ENCODE measurements around the gene CMIP.
A peak's percentile ranks its signal among the peaks of the same experiment; 100 is the strongest.

The CMIP gene

GRCh38 chr16:81416749-81417148 lies 27.9 kb upstream of the CMIP start:
- WGBS = 89% methylated on average over 8 of the region's 8 CpGs

GRCh38 chr16:81417210-81417609 lies 27.4 kb upstream of the CMIP start:
- peaks cover 0 to 12% of the 10 kb centered on the region in 2 experiments for H3K27me3 ChIP-seq (ENCODE audit: control insufficient read depth in 1 of 2, insufficient read depth in 1 of 2, low read length in 2 of 2)
- no peaks in the 10 kb centered on the region for H3K79me1 ChIP-seq (replicated peaks; ENCODE audit: low read length, poor library complexity, severe bottlenecking)
- no peak overlapping the region for H3K27ac ChIP-seq (ENCODE audit: low read length, poor library complexity, severe bottlenecking)
- DNase-seq = no peak
- H3K18ac ChIP-seq (ENCODE audit: low read depth in 1 of 2, low read length in 2 of 2) = no peak overlapping the region
- no peak overlapping the region for H3K9ac ChIP-seq (ENCODE audit: low read length)
- H3K23ac ChIP-seq (ENCODE audit: low read length in 2 of 2) = no peak overlapping the region
- peak overlapping the region; percentile 40 for H2AK5ac ChIP-seq (ENCODE audit: low read length, severe bottlenecking)
- no peak overlapping the region for H3K4me2 ChIP-seq (ENCODE audit: low read length, poor library complexity, severe bottlenecking)
- no peak overlapping the region for H2AFZ ChIP-seq (ENCODE audit: low read depth, low read length)
- peaks cover 5% of the 10 kb centered on the region for H3K4me1 ChIP-seq (ENCODE audit: control insufficient read depth, insufficient read depth, low read depth, low read length)
- H3K14ac ChIP-seq (ENCODE audit: low read length in 2 of 2) = no peak overlapping the region
- no peak overlapping the region for H2BK120ac ChIP-seq (ENCODE audit: low read depth, low read length)
- H3K4me3 ChIP-seq (ENCODE audit: insufficient read depth in 1 of 2, low read depth in 1 of 2, low read length in 2 of 2) = no peak overlapping the region
- H2BK12ac ChIP-seq (ENCODE audit: low read length in 2 of 2) = no peak overlapping the region
- H4K8ac ChIP-seq (ENCODE audit: low read length) = peak overlapping the region; percentile 59
- no peak overlapping the region for H2BK5ac ChIP-seq (ENCODE audit: low read depth, low read length, poor library complexity, severe bottlenecking)
- 89% methylated on average over 5 of the region's 5 CpGs for WGBS
- peaks cover 6% of the 10 kb centered on the region for H3K9me3 ChIP-seq (ENCODE audit: control insufficient read depth, low read length)
- no peak overlapping the region for H3K4ac ChIP-seq (ENCODE audit: low read depth in 1 of 2, low read length in 2 of 2)
- no peak overlapping the region for H2BK15ac ChIP-seq (ENCODE audit: low read depth, poor library complexity, severe bottlenecking)
- H4K91ac ChIP-seq (ENCODE audit: low read length) = no peak overlapping the region
- H3K36me3 ChIP-seq (ENCODE audit: control insufficient read depth in 1 of 2, insufficient read depth in 2 of 2, low read depth in 1 of 2, low read length in 2 of 2) = no peaks in the 10 kb centered on the region

More at GRCh38 chr16:81416749-81417148, 27.9 kb upstream of the CMIP start:
- Histone ChIP-seq H3K4me3 (ENCODE audit: insufficient read depth in 1 of 2, low read depth in 1 of 2, low read length in 2 of 2) (no peak overlapping the region), H3K4me2 (ENCODE audit: low read length, poor library complexity, severe bottlenecking) (no peak overlapping the region), H2AFZ (ENCODE audit: low read depth, low read length) (no peak overlapping the region), H2BK12ac (ENCODE audit: low read length in 2 of 2) (no peak overlapping the region), H3K79me1 (replicated peaks; ENCODE audit: low read length, poor library complexity, severe bottlenecking) (no peaks in the 10 kb centered on the region), H2BK15ac (ENCODE audit: low read depth, poor library complexity, severe bottlenecking) (no peak overlapping the region), H4K91ac (ENCODE audit: low read length) (no peak overlapping the region), H2BK120ac (ENCODE audit: low read depth, low read length) (no peak overlapping the region), H3K9me3 (ENCODE audit: control insufficient read depth, low read length) (peaks cover 3% of the 10 kb centered on the region), H3K9ac (ENCODE audit: low read length) (no peak overlapping the region), H2AK5ac (ENCODE audit: low read length, severe bottlenecking) (no peak overlapping the region), H3K27me3 (ENCODE audit: control insufficient read depth in 1 of 2, insufficient read depth in 1 of 2, low read length in 2 of 2) (peaks cover 0 to 16% of the 10 kb centered on the region in 2 experiments), H3K4me1 (ENCODE audit: control insufficient read depth, insufficient read depth, low read depth, low read length) (peaks cover 6% of the 10 kb centered on the region), H3K36me3 (ENCODE audit: control insufficient read depth in 1 of 2, insufficient read depth in 2 of 2, low read depth in 1 of 2, low read length in 2 of 2) (no peaks in the 10 kb centered on the region), H4K8ac (ENCODE audit: low read length) (peak overlapping the region; percentile 59), H3K14ac (ENCODE audit: low read length in 2 of 2) (no peak overlapping the region), H3K23ac (ENCODE audit: low read length in 2 of 2) (no peak overlapping the region), H2BK5ac (ENCODE audit: low read depth, low read length, poor library complexity, severe bottlenecking) (no peak overlapping the region), H3K18ac (ENCODE audit: low read depth in 1 of 2, low read length in 2 of 2) (no peak overlapping the region), H3K27ac (ENCODE audit: low read length, poor library complexity, severe bottlenecking) (no peak overlapping the region), H3K4ac (ENCODE audit: low read depth in 1 of 2, low read length in 2 of 2) (no peak overlapping the region)
- DNase-seq = no peak

DNA sequence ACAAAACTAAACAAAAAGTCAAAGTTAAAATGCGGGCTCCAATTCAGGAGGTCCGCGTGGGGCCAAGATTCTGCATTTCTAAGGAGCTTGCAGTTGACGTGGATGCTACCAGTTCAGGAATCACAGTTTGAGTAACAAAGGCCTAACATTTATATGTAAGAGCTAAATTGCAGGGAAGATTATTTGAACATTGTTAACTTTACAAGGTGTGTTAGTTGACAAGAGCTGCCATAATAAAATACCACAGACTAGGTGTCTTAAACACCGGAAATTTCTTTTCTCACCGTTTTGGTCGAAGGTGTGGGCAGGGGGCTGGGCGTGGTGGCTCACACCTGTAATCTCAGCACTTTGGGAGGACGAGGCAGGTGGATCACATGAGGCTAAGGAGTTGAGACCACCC lies 24.8 kb upstream of the CMIP start:
- Histone ChIP-seq H2BK5ac (ENCODE audit: low read depth, low read length, poor library complexity, severe bottlenecking) (no peak overlapping the region), H2BK15ac (ENCODE audit: low read depth, poor library complexity, severe bottlenecking) (no peak overlapping the region), H3K9me3 (ENCODE audit: control insufficient read depth, low read length) (peaks cover 6% of the 10 kb centered on the region), H3K27ac (ENCODE audit: low read length, poor library complexity, severe bottlenecking) (no peak overlapping the region), H3K23ac (ENCODE audit: low read length in 2 of 2) (no peak overlapping the region), H3K4me1 (ENCODE audit: control insufficient read depth, insufficient read depth, low read depth, low read length) (peaks cover 3% of the 10 kb centered on the region), H3K27me3 (ENCODE audit: control insufficient read depth in 1 of 2, insufficient read depth in 1 of 2, low read length in 2 of 2) (no peaks in the 10 kb centered on the region), H3K36me3 (ENCODE audit: control insufficient read depth in 1 of 2, insufficient read depth in 2 of 2, low read depth in 1 of 2, low read length in 2 of 2) (no peaks in the 10 kb centered on the region), H3K79me1 (replicated peaks; ENCODE audit: low read length, poor library complexity, severe bottlenecking) (no peaks in the 10 kb centered on the region), H2BK120ac (ENCODE audit: low read depth, low read length) (no peak overlapping the region), H3K9ac (ENCODE audit: low read length) (no peak overlapping the region), H3K4me2 (ENCODE audit: low read length, poor library complexity, severe bottlenecking) (no peak overlapping the region), H3K14ac (ENCODE audit: low read length in 2 of 2) (no peak overlapping the region), H2AFZ (ENCODE audit: low read depth, low read length) (no peak overlapping the region), H3K4me3 (ENCODE audit: insufficient read depth in 1 of 2, low read depth in 1 of 2, low read length in 2 of 2) (no peak overlapping the region), H2AK5ac (ENCODE audit: low read length, severe bottlenecking) (no peak overlapping the region), H2BK12ac (ENCODE audit: low read length in 2 of 2) (no peak overlapping the region), H3K18ac (ENCODE audit: low read depth in 1 of 2, low read length in 2 of 2) (no peak overlapping the region), H4K91ac (ENCODE audit: low read length) (no peak overlapping the region), H4K8ac (ENCODE audit: low read length) (no peak overlapping the region), H3K4ac (ENCODE audit: low read depth in 1 of 2, low read length in 2 of 2) (no peak overlapping the region)
- WGBS = 94% methylated on average over 9 of the region's 9 CpGs
- DNase-seq = no peak

DNA sequence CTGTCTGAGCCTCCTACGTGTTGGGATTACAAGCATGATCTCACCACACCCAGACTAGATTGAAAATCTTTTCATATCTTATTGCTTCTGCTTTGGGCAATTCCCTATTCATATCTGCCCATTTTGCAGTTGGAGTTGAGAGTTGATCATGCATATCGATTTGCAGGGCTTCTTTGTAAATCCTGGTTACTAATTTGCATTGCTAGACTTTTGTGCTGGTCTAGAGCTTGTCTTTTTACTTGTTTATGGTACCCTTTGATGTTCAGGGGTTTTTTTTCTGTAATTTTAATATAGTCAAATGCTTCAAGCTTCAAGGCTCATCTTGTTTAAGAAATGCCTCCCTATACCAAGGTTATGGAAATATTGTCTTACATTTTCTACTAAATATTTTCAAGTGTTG lies 23.5 kb upstream of the CMIP start:
- no peak overlapping the region for H3K9ac ChIP-seq (ENCODE audit: low read length)
- 77% methylated on average over 2 of the region's 2 CpGs for WGBS
- H2AK5ac ChIP-seq (ENCODE audit: low read length, severe bottlenecking) = no peak overlapping the region
- H3K23ac ChIP-seq (ENCODE audit: low read length in 2 of 2) = no peak overlapping the region
- H3K4ac ChIP-seq (ENCODE audit: low read depth in 1 of 2, low read length in 2 of 2) = no peak overlapping the region
- no peaks in the 10 kb centered on the region for H3K4me1 ChIP-seq (ENCODE audit: control insufficient read depth, insufficient read depth, low read depth, low read length)
- no peak overlapping the region for H4K91ac ChIP-seq (ENCODE audit: low read length)
- no peak overlapping the region for H3K27ac ChIP-seq (ENCODE audit: low read length, poor library complexity, severe bottlenecking)
- no peak overlapping the region for H2AFZ ChIP-seq (ENCODE audit: low read depth, low read length)
- no peak overlapping the region for H2BK120ac ChIP-seq (ENCODE audit: low read depth, low read length)
- no peak overlapping the region for H3K18ac ChIP-seq (ENCODE audit: low read depth in 1 of 2, low read length in 2 of 2)
- no peak overlapping the region for H3K4me3 ChIP-seq (ENCODE audit: insufficient read depth in 1 of 2, low read depth in 1 of 2, low read length in 2 of 2)
- H3K9me3 ChIP-seq (ENCODE audit: control insufficient read depth, low read length) = peaks cover 6% of the 10 kb centered on the region
- no peak overlapping the region for H4K8ac ChIP-seq (ENCODE audit: low read length)
- H3K14ac ChIP-seq (ENCODE audit: low read length in 2 of 2) = no peak overlapping the region
- no peaks in the 10 kb centered on the region for H3K79me1 ChIP-seq (replicated peaks; ENCODE audit: low read length, poor library complexity, severe bottlenecking)
- H3K4me2 ChIP-seq (ENCODE audit: low read length, poor library complexity, severe bottlenecking) = no peak overlapping the region
- H3K27me3 ChIP-seq (ENCODE audit: control insufficient read depth in 1 of 2, insufficient read depth in 1 of 2, low read length in 2 of 2) = no peaks in the 10 kb centered on the region
- no peak overlapping the region for H2BK12ac ChIP-seq (ENCODE audit: low read length in 2 of 2)
- no peak overlapping the region for H2BK5ac ChIP-seq (ENCODE audit: low read depth, low read length, poor library complexity, severe bottlenecking)
- no peak for DNase-seq
- H3K36me3 ChIP-seq (ENCODE audit: control insufficient read depth in 1 of 2, insufficient read depth in 2 of 2, low read depth in 1 of 2, low read length in 2 of 2) = no peaks in the 10 kb centered on the region
- H2BK15ac ChIP-seq (ENCODE audit: low read depth, poor library complexity, severe bottlenecking) = no peak overlapping the region
